ENCODE data around the gene OR6P1.

GRCh38 chr1:158583962-158584361 lies 13.6 kb upstream of the OR6P1 start:
- TF ChIP-seq REST (IDR thresholded peaks at IDR 0.05; ENCODE audit: insufficient read depth in 1 of 2, low read depth in 2 of 2, low read length in 2 of 2) (no peak), POLR2AphosphoS5 (IDR thresholded peaks at IDR 0.05; ENCODE audit: low read depth, low read length) (no peak)
